ENCODE data around the gene VPS13D.

VPS13D gene

GRCh38 chr1:12244585-12244984 lies 14.8 kb downstream of the VPS13D start:
- Mint-ChIP-seq H3K4me3 (no peak overlapping the region), H3K9me3 (no peaks in the 10 kb centered on the region), H3K4me1 (no peaks in the 10 kb centered on the region), H3K36me3 (peaks cover 85% of the 10 kb centered on the region), H3K27ac (peak overlapping the region; percentile 11)
- ATAC-seq (no peak), DNase-seq (ENCODE audit: low spot score in 2 of 2) (no peak)

GRCh38 chr1:12245116-12245515 lies 15.3 kb downstream of the VPS13D start:
- no peaks in the 10 kb centered on the region for H3K9me3 Mint-ChIP-seq
- no peaks in the 10 kb centered on the region for H3K4me1 Mint-ChIP-seq
- ATAC-seq (no peak), DNase-seq (ENCODE audit: low spot score in 2 of 2) (no peak)
- peak overlapping the region; percentile 11 for H3K27ac Mint-ChIP-seq
- peaks cover 86% of the 10 kb centered on the region for H3K36me3 Mint-ChIP-seq
- no peak overlapping the region for H3K4me3 Mint-ChIP-seq

GRCh38 chr1:12245733-12246132 lies 15.9 kb downstream of the VPS13D start:
- Mint-ChIP-seq H3K36me3 (peaks cover 89% of the 10 kb centered on the region), H3K4me3 (no peak overlapping the region), H3K9me3 (no peaks in the 10 kb centered on the region), H3K27ac (peak overlapping the region; percentile 11), H3K4me1 (no peaks in the 10 kb centered on the region)
- no peak for ATAC-seq
- no peak for DNase-seq (ENCODE audit: low spot score in 2 of 2)

GRCh38 chr1:12246584-12246983 lies 16.8 kb downstream of the VPS13D start:
- Mint-ChIP-seq H3K4me3 (no peak overlapping the region), H3K4me1 (peaks cover 6% of the 10 kb centered on the region), H3K27ac (peak overlapping the region; percentile 11), H3K36me3 (peaks cover 87% of the 10 kb centered on the region), H3K9me3 (no peaks in the 10 kb centered on the region)
- ATAC-seq: no peak
- DNase-seq (ENCODE audit: low spot score in 2 of 2): no peak

- Mint-ChIP-seq H3K27ac (no peak overlapping the region), H3K36me3 (peaks cover 95% of the 10 kb centered on the region), H3K4me1 (peaks cover 6% of the 10 kb centered on the region), H3K9me3 (no peaks in the 10 kb centered on the region), H3K4me3 (no peak overlapping the region)
- DNase-seq (ENCODE audit: low spot score in 2 of 2): no peak
- no peak for ATAC-seq
Observed at GRCh38 chr1:12249181-12249580, 19.4 kb downstream of the VPS13D start.

- ATAC-seq (no peak), DNase-seq (ENCODE audit: low spot score in 2 of 2) (no peak)
- Mint-ChIP-seq H3K4me1 (peaks cover 6% of the 10 kb centered on the region), H3K9me3 (no peaks in the 10 kb centered on the region), H3K36me3 (peaks cover 95% of the 10 kb centered on the region), H3K27ac (no peak overlapping the region), H3K4me3 (no peak overlapping the region)
Observed at GRCh38 chr1:12249748-12250147, 19.9 kb downstream of the VPS13D start.

- ATAC-seq (no peak), DNase-seq (ENCODE audit: low spot score in 2 of 2) (no peak)
- H3K4me3 Mint-ChIP-seq: no peak overlapping the region
- H3K4me1 Mint-ChIP-seq: peaks cover 6% of the 10 kb centered on the region
- H3K9me3 Mint-ChIP-seq: no peaks in the 10 kb centered on the region
- H3K36me3 Mint-ChIP-seq: peaks cover 95% of the 10 kb centered on the region
- no peak overlapping the region for H3K27ac Mint-ChIP-seq
Observed at GRCh38 chr1:12251442-12251841, 21.6 kb downstream of the VPS13D start.

GRCh38 chr1:12255913-12256312 lies 26.1 kb downstream of the VPS13D start:
- no peak for DNase-seq (ENCODE audit: low spot score in 2 of 2)
- Mint-ChIP-seq H3K4me3 (no peak overlapping the region), H3K9me3 (no peaks in the 10 kb centered on the region), H3K4me1 (peaks cover 6% of the 10 kb centered on the region), H3K27ac (no peak overlapping the region), H3K36me3 (peaks cover 97% of the 10 kb centered on the region)
- no peak for ATAC-seq

GRCh38 chr1:12258272-12258671 lies 28.4 kb downstream of the VPS13D start:
- no peak overlapping the region for H3K4me3 Mint-ChIP-seq
- no peak overlapping the region for H3K27ac Mint-ChIP-seq
- peaks cover 98% of the 10 kb centered on the region for H3K36me3 Mint-ChIP-seq
- ATAC-seq (no peak), DNase-seq (ENCODE audit: low spot score in 2 of 2) (no peak)
- H3K4me1 Mint-ChIP-seq: no peaks in the 10 kb centered on the region
- no peaks in the 10 kb centered on the region for H3K9me3 Mint-ChIP-seq

GRCh38 chr1:12269351-12269750 lies 39.5 kb downstream of the VPS13D start:
- H3K36me3 Mint-ChIP-seq: peaks cover 86% of the 10 kb centered on the region
- H3K9me3 Mint-ChIP-seq: no peaks in the 10 kb centered on the region
- no peak overlapping the region for H3K4me3 Mint-ChIP-seq
- no peaks in the 10 kb centered on the region for H3K4me1 Mint-ChIP-seq
- no peak for DNase-seq (ENCODE audit: low spot score in 2 of 2)
- no peak overlapping the region for H3K27ac Mint-ChIP-seq
- ATAC-seq: no peak

GRCh38 chr1:12271033-12271432 lies 41.2 kb downstream of the VPS13D start:
- DNase-seq (ENCODE audit: low spot score in 2 of 2) (no peak), ATAC-seq (no peak)
- Mint-ChIP-seq H3K4me3 (no peak overlapping the region), H3K4me1 (no peaks in the 10 kb centered on the region), H3K9me3 (no peaks in the 10 kb centered on the region), H3K27ac (peak overlapping the region; percentile 34), H3K36me3 (peaks cover 94% of the 10 kb centered on the region)

- H3K4me1 Mint-ChIP-seq: no peaks in the 10 kb centered on the region
- peaks cover 99% of the 10 kb centered on the region for H3K36me3 Mint-ChIP-seq
- DNase-seq (ENCODE audit: low spot score in 2 of 2): no peak
- no peak overlapping the region for H3K4me3 Mint-ChIP-seq
- no peaks in the 10 kb centered on the region for H3K9me3 Mint-ChIP-seq
- no peak for ATAC-seq
- no peak overlapping the region for H3K27ac Mint-ChIP-seq
Observed at GRCh38 chr1:12272770-12273169, 42.9 kb downstream of the VPS13D start.

GRCh38 chr1:12275370-12275769 lies 45.5 kb downstream of the VPS13D start:
- Mint-ChIP-seq H3K36me3 (peaks cover 95% of the 10 kb centered on the region), H3K4me1 (no peaks in the 10 kb centered on the region), H3K9me3 (no peaks in the 10 kb centered on the region), H3K27ac (peak overlapping the region; percentile 65), H3K4me3 (no peak overlapping the region)
- DNase-seq (ENCODE audit: low spot score in 2 of 2) (peak; percentile 9 to 62), ATAC-seq (no peak)

GRCh38 chr1:12276225-12276624 lies 46.4 kb downstream of the VPS13D start:
- H3K36me3 Mint-ChIP-seq: peaks cover 95% of the 10 kb centered on the region
- DNase-seq (ENCODE audit: low spot score in 2 of 2): no peak
- no peaks in the 10 kb centered on the region for H3K4me1 Mint-ChIP-seq
- ATAC-seq: no peak
- no peaks in the 10 kb centered on the region for H3K9me3 Mint-ChIP-seq
- H3K4me3 Mint-ChIP-seq: no peak overlapping the region
- peak overlapping the region; percentile 65 for H3K27ac Mint-ChIP-seq

GRCh38 chr1:12279003-12279402 lies 49.2 kb downstream of the VPS13D start:
- H3K9me3 Mint-ChIP-seq: no peaks in the 10 kb centered on the region
- no peak overlapping the region for H3K4me3 Mint-ChIP-seq
- H3K4me1 Mint-ChIP-seq: no peaks in the 10 kb centered on the region
- ATAC-seq (no peak), DNase-seq (ENCODE audit: low spot score in 2 of 2) (no peak)
- H3K36me3 Mint-ChIP-seq: peaks cover 95% of the 10 kb centered on the region
- H3K27ac Mint-ChIP-seq: peak overlapping the region; percentile 54

- Mint-ChIP-seq H3K4me3 (no peak overlapping the region), H3K27ac (no peak overlapping the region), H3K9me3 (no peaks in the 10 kb centered on the region), H3K36me3 (peaks cover 95% of the 10 kb centered on the region), H3K4me1 (no peaks in the 10 kb centered on the region)
- DNase-seq (ENCODE audit: low spot score in 2 of 2) (no peak), ATAC-seq (no peak)
Observed at GRCh38 chr1:12279728-12280464, 50.1 kb downstream of the VPS13D start.

Data from stimulated activated effector memory CD8-positive, alpha-beta T cell treated with anti-CD3 and anti-CD28 coated beads, Interleukin-12 subunit alpha, Interleukin-12 subunit beta, amount 100 ng/mL, for 72 hours (primary cell).